MM.1S (cell line): ENCODE results near the gene HNRNPH1.

Experiments used
- DNase-seq: peaks from one replicate; pipeline ENCODE4 v3.0.0-alpha.2; 2015
- H2AFZ ChIP-seq: fragments of 300-600 bp; sonication (generic); 2 replicates; pipeline ENCODE4 v1.6.0; 2016; ENCODE audit warnings: antibody characterized with exemption, low read length
- H3F3A ChIP-seq: fragments of 300-600 bp; sonication (generic); 2 replicates; pipeline ENCODE4 v1.6.1; 2016; ENCODE audit warnings: mild to moderate bottlenecking, antibody characterized with exemption, low read length, moderate library complexity, mixed read lengths; ENCODE audit not compliant: insufficient read depth
- H3K27ac ChIP-seq: fragments of 300-600 bp; sonication (generic); 2 replicates; pipeline ENCODE4 v1.5.1; 2016; ENCODE audit warnings: mild to moderate bottlenecking, low read length
- H3K27me3 ChIP-seq: fragments of 300-600 bp; sonication (generic); replicated peaks from 2 replicates; pipeline ENCODE4 v1.6.0; 2016; ENCODE audit warnings: low read length; ENCODE audit not compliant: insufficient read depth
- H3K36me3 ChIP-seq: fragments of 300-600 bp; sonication (generic); replicated peaks from 2 replicates; pipeline ENCODE4 v1.6.1; 2016; ENCODE audit warnings: mild to moderate bottlenecking, low read length, mixed read lengths; ENCODE audit not compliant: insufficient read depth
- H3K4me1 ChIP-seq: fragments of 300-600 bp; sonication (generic); 2 replicates; pipeline ENCODE4 v1.6.1; 2016; ENCODE audit warnings: low read length, mixed read lengths
- H3K4me2 ChIP-seq: fragments of 300-600 bp; sonication (generic); 2 replicates; pipeline ENCODE4 v1.6.0; 2016; ENCODE audit warnings: low read depth, low read length
- H3K4me3 ChIP-seq: fragments of 300-600 bp; sonication (generic); 2 replicates; pipeline ENCODE4 v1.5.1; 2016; ENCODE audit warnings: low read length, mixed read lengths
- H3K79me2 ChIP-seq: fragments of 300-600 bp; sonication (generic); 2 replicates; pipeline ENCODE4 v1.6.1; 2016; ENCODE audit warnings: mixed run types, low read length, mixed read lengths
- H3K9ac ChIP-seq: fragments of 300-600 bp; sonication (generic); 2 replicates; pipeline ENCODE4 v1.6.1; 2016; ENCODE audit warnings: low read length, mixed read lengths
- H3K9me2 ChIP-seq: fragments of 300-600 bp; sonication (generic); replicated peaks from 2 replicates; pipeline ENCODE4 v1.6.1; 2016; ENCODE audit warnings: mild to moderate bottlenecking, low read length, mixed read lengths; ENCODE audit not compliant: insufficient read depth
- H3K9me3 ChIP-seq: fragments of 300-600 bp; sonication (generic); replicated peaks from 2 replicates; pipeline ENCODE4 v1.6.1; 2016; ENCODE audit warnings: mild to moderate bottlenecking, low read length, mixed read lengths; ENCODE audit not compliant: insufficient read depth
- H4K20me1 ChIP-seq: fragments of 300-600 bp; sonication (generic); 2 replicates; pipeline ENCODE4 v1.6.1; 2016; ENCODE audit warnings: mild to moderate bottlenecking, low read length, moderate library complexity, mixed read lengths; ENCODE audit not compliant: insufficient read depth
- EZH2 ChIP-seq: fragments of 300-600 bp; sonication (generic); optimal IDR thresholded peaks from 2 replicates; pipeline ENCODE3; 2017; ENCODE audit warnings: low read depth, mild to moderate bottlenecking, antibody characterized with exemption, low read length, mixed read lengths
- EZH2phosphoT487 ChIP-seq: fragments of 300-600 bp; sonication (generic); IDR thresholded peaks from 2 replicates; pipeline ENCODE4 v1.6.1; 2018; ENCODE audit warnings: antibody characterized with exemption, low read length
- TF ChIP-seq, protein P1 (sequence below): fragments of 300-600 bp; sonication (generic); IDR thresholded peaks from 2 replicates; pipeline ENCODE4 v1.5.1; 2016; ENCODE audit warnings: antibody characterized with exemption, low read length, mixed read lengths

The HNRNPH1 gene

DNA sequence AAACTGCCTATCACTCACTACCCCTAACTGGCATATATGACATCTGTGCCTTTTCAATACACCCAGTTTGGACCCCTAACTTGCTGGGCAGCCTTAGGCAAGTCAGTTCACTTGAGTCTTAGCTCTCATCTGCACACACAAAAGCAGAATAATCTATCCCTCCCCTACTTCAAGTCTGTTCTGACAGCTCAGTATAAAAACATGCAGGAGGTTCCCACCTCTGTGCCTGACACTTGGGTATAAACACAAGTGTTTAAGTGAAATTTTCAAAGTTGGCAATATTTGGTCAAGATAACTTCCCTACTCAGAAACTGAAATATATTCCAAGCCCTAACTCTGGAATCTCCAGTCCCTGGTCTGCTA is 12.6 kb downstream of the HNRNPH1 start:
- Histone ChIP-seq H3K27ac (no peak overlapping the region), H3K4me1 (peaks cover 6% of the 10 kb centered on the region), H3F3A (peaks cover 51% of the 10 kb centered on the region), H3K9ac (no peak overlapping the region), H3K9me3 (no peaks in the 10 kb centered on the region), H3K36me3 (peaks cover 32% of the 10 kb centered on the region), H3K79me2 (peaks cover 27% of the 10 kb centered on the region), H3K4me3 (no peak overlapping the region), H4K20me1 (peaks cover 27% of the 10 kb centered on the region), H2AFZ (no peak overlapping the region), H3K27me3 (no peaks in the 10 kb centered on the region), H3K4me2 (no peak overlapping the region), H3K9me2 (no peaks in the 10 kb centered on the region)
- TF ChIP-seq EZH2 = no peak
- TF ChIP-seq, protein P1, sequence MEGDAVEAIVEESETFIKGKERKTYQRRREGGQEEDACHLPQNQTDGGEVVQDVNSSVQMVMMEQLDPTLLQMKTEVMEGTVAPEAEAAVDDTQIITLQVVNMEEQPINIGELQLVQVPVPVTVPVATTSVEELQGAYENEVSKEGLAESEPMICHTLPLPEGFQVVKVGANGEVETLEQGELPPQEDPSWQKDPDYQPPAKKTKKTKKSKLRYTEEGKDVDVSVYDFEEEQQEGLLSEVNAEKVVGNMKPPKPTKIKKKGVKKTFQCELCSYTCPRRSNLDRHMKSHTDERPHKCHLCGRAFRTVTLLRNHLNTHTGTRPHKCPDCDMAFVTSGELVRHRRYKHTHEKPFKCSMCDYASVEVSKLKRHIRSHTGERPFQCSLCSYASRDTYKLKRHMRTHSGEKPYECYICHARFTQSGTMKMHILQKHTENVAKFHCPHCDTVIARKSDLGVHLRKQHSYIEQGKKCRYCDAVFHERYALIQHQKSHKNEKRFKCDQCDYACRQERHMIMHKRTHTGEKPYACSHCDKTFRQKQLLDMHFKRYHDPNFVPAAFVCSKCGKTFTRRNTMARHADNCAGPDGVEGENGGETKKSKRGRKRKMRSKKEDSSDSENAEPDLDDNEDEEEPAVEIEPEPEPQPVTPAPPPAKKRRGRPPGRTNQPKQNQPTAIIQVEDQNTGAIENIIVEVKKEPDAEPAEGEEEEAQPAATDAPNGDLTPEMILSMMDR = no peak
- no peak for TF ChIP-seq EZH2phosphoT487
- DNase-seq = no peak

- H2AFZ ChIP-seq = no peak overlapping the region
- no peaks in the 10 kb centered on the region for H3K9me2 ChIP-seq
- no peak overlapping the region for H3K27ac ChIP-seq
- peaks cover 23% of the 10 kb centered on the region for H4K20me1 ChIP-seq
- H3K36me3 ChIP-seq = peaks cover 27% of the 10 kb centered on the region
- no peak for DNase-seq
- no peaks in the 10 kb centered on the region for H3K27me3 ChIP-seq
- peaks cover 45% of the 10 kb centered on the region for H3F3A ChIP-seq
- no peaks in the 10 kb centered on the region for H3K9me3 ChIP-seq
- H3K4me2 ChIP-seq = no peak overlapping the region
- H3K4me1 ChIP-seq = peaks cover 6% of the 10 kb centered on the region
- TF ChIP-seq EZH2 (no peak), EZH2phosphoT487 (no peak)
- TF ChIP-seq, protein P1 = no peak
- no peak overlapping the region for H3K4me3 ChIP-seq
- H3K79me2 ChIP-seq = peaks cover 21% of the 10 kb centered on the region
- no peak overlapping the region for H3K9ac ChIP-seq
Measured at GRCh38 chr5:179610109-179610902, 13.2 kb downstream of the HNRNPH1 start.

DNA sequence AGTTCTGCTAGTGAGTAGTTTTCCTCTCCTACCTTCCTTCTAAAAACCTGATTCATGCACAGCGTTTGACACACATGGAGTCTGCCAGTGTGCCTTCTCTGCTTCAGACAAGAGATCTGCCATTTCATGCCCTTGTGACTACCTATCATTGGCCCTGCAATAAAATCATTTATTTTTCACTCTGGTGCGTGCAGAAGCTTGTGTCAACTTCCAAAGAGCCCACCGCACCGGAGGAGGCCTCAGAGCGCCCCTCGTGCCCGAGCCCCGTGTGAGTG is 13.7 kb downstream of the HNRNPH1 start:
- peaks cover 6% of the 10 kb centered on the region for H3K4me1 ChIP-seq
- H3K79me2 ChIP-seq = peaks cover 15% of the 10 kb centered on the region
- H3F3A ChIP-seq = peaks cover 39% of the 10 kb centered on the region
- H3K4me2 ChIP-seq = no peak overlapping the region
- H4K20me1 ChIP-seq = peaks cover 20% of the 10 kb centered on the region
- no peak overlapping the region for H2AFZ ChIP-seq
- TF ChIP-seq EZH2 (no peak), EZH2phosphoT487 (no peak)
- TF ChIP-seq, protein P1 = no peak
- no peaks in the 10 kb centered on the region for H3K27me3 ChIP-seq
- no peak overlapping the region for H3K27ac ChIP-seq
- H3K9ac ChIP-seq = no peak overlapping the region
- H3K9me2 ChIP-seq = no peaks in the 10 kb centered on the region
- no peaks in the 10 kb centered on the region for H3K9me3 ChIP-seq
- no peak overlapping the region for H3K4me3 ChIP-seq
- peaks cover 21% of the 10 kb centered on the region for H3K36me3 ChIP-seq
- DNase-seq = no peak
